ENCODE measurements around the gene DDX41.

The DDX41 gene

GRCh38 chr5:177507165-177507564 is 9.6 kb downstream of the DDX41 start:
- no peak overlapping the region for H3K4me3 ChIP-seq (ENCODE audit: low read depth, low read length)
- TF ChIP-seq, protein P1, sequence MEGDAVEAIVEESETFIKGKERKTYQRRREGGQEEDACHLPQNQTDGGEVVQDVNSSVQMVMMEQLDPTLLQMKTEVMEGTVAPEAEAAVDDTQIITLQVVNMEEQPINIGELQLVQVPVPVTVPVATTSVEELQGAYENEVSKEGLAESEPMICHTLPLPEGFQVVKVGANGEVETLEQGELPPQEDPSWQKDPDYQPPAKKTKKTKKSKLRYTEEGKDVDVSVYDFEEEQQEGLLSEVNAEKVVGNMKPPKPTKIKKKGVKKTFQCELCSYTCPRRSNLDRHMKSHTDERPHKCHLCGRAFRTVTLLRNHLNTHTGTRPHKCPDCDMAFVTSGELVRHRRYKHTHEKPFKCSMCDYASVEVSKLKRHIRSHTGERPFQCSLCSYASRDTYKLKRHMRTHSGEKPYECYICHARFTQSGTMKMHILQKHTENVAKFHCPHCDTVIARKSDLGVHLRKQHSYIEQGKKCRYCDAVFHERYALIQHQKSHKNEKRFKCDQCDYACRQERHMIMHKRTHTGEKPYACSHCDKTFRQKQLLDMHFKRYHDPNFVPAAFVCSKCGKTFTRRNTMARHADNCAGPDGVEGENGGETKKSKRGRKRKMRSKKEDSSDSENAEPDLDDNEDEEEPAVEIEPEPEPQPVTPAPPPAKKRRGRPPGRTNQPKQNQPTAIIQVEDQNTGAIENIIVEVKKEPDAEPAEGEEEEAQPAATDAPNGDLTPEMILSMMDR (IDR thresholded peaks at IDR 0.05; ENCODE audit: low read depth, low read length, missing control alignments), result peak; percentile 36
- DNase-seq (ENCODE audit: low read depth), result no peak
- in situ Hi-C loops (cut with HindIII; ENCODE audit: low sequenced_read_pairs), result no loop called here

DNA sequence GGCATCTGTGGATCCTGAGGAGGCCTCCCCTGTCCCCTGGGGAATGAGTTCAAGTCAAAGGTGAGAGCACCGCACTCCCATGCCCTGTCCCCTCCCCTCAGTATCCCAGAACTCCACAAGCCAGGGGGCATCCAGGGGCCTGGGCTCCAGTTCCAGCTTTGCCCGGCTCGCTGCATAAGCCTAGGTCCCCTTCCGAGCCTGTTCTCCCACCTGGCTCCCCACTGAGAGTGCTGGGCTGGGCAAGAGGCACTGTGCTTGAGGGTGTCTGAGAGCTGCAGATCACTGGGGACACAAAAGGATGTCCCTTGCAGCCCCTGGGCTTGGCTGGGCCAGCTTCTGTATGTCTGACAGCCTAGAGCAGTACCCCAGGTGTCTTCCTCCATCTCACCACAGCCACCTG is 11.7 kb downstream of the DDX41 start:
- no peak overlapping the region for H3K4me3 ChIP-seq (ENCODE audit: low read depth, low read length)
- no peak for DNase-seq (ENCODE audit: low read depth)
- TF ChIP-seq, protein P1 (IDR thresholded peaks at IDR 0.05; ENCODE audit: low read depth, low read length, missing control alignments), result no peak
- in situ Hi-C loops (cut with HindIII; ENCODE audit: low sequenced_read_pairs), result no loop called here

DNA sequence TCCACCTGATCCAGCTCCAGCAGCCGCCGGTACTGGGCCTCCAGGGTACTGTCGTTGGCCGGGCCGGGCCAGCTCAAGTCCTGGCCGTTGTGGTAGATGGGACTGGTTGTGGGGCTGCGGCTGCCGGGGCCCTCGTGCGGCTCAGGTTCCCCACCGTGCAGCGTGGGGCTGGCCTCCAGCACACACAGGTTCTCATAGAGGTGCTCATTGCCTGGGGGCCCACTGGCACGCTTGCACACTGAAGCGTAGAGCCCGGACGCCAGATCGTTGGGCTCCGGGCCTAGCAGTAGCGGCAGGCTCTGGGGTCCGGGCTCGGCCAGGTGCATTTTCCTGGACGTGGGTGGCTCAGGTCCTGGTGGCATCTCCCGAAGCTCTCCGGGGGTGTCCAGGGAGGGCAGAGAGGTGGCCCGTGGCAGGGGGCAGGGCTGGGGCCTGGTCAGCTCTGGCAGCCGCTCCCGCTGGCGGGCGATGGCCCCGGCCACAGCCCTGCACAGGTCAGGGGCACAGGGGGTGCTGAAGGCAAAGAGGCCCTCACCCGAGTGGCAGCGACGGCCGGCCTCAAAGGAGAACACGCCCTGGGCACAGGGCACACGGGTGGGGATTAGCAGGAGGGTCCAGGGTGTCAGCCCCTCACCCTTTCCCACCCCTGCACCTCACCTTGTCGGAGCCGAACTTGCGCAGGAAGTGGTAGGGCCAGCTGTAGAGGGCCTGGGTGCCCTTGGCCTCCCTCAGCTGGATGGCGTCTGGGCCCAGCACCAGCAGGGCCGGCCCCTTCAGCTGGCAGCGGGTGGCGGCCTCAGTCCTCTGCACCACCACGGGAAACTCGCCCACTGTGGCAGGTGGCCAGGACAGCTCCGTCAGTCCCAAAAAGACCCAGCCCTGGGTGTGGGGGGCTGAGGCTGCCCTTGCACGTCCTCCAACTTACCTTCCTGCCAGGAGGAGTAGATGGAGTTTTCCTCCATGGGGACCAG is 12.4 kb downstream of the DDX41 start:
- no peak for DNase-seq (ENCODE audit: low read depth)
- in situ Hi-C loops (cut with HindIII; ENCODE audit: low sequenced_read_pairs), result no loop called here
- TF ChIP-seq, protein P1 (IDR thresholded peaks at IDR 0.05; ENCODE audit: low read depth, low read length, missing control alignments), result no peak
- no peak overlapping the region for H3K4me3 ChIP-seq (ENCODE audit: low read depth, low read length)

GRCh38 chr5:177503351-177504085 is 13.2 kb downstream of the DDX41 start:
- TF ChIP-seq, protein P1 (IDR thresholded peaks at IDR 0.05; ENCODE audit: low read depth, low read length, missing control alignments), result no peak
- no peak for DNase-seq (ENCODE audit: low read depth)
- H3K4me3 ChIP-seq (ENCODE audit: low read depth, low read length), result no peak overlapping the region
- in situ Hi-C loops (cut with HindIII; ENCODE audit: low sequenced_read_pairs), result no loop called here

GRCh38 chr5:177502886-177503285 is 13.9 kb downstream of the DDX41 start:
- TF ChIP-seq, protein P1 (IDR thresholded peaks at IDR 0.05; ENCODE audit: low read depth, low read length, missing control alignments), result no peak
- in situ Hi-C loops (cut with HindIII; ENCODE audit: low sequenced_read_pairs), result no loop called here
- H3K4me3 ChIP-seq (ENCODE audit: low read depth, low read length), result no peak overlapping the region
- DNase-seq (ENCODE audit: low read depth), result no peak

GRCh38 chr5:177501874-177502678 is 14.7 kb downstream of the DDX41 start:
- TF ChIP-seq, protein P1 (IDR thresholded peaks at IDR 0.05; ENCODE audit: low read depth, low read length, missing control alignments), result no peak
- no peak for DNase-seq (ENCODE audit: low read depth)
- in situ Hi-C loops (cut with HindIII; ENCODE audit: low sequenced_read_pairs), result no loop called here
- H3K4me3 ChIP-seq (ENCODE audit: low read depth, low read length), result no peak overlapping the region

Data from astrocyte of the cerebellum (primary cell).